ENCODE data around the gene ABCB8. TPM values are rescaled to one million over a fixed set of nuclear protein-coding genes. Genes with fewer than 3 reads are reported as not detected.
A peak's percentile ranks its signal among the peaks of the same experiment; 100 is the strongest.

ABCB8 gene
- total RNA-seq, 1 experiment from 2014 or later = 97.8 TPM

DNA sequence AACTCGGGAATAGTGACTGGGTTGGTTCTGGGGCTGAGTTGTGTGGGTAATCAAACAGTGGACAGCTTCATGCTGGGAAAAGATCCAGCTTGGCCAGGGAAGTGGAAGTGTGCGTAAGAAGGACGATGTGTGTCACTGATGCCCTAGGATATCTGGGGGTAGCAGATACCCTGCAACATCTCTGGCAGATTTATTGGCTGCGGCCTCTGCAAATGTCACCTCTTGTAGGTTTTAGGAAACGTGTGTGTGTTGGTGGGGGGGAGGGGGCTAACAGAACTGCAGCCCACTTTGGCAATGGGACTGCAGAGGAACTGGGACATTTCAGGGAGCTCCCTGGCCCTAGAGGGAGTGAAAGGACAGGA, 57.1 kb downstream of the ABCB8 start:
- DNase-seq (ENCODE audit: low spot score) = no peak

GRCh38 chr7:151085691-151086620, 57.7 kb downstream of the ABCB8 start, which contains the start of gene AGAP3:
TSS of gene AGAP3 (plus strand) at chr7:151086475. CDS start at chr7:151086742, 267 bp downstream.
- peak; percentile 97 for DNase-seq (ENCODE audit: low spot score)

GRCh38 chr7:151086802-151087244, 58.6 kb downstream of the ABCB8 start:
- DNase-seq (ENCODE audit: low spot score) = no peak

- DNase-seq (ENCODE audit: low spot score) = peak; percentile 79
These were observed 59.2 kb downstream of the ABCB8 start for GRCh38 chr7:151087245-151088018.

DNA sequence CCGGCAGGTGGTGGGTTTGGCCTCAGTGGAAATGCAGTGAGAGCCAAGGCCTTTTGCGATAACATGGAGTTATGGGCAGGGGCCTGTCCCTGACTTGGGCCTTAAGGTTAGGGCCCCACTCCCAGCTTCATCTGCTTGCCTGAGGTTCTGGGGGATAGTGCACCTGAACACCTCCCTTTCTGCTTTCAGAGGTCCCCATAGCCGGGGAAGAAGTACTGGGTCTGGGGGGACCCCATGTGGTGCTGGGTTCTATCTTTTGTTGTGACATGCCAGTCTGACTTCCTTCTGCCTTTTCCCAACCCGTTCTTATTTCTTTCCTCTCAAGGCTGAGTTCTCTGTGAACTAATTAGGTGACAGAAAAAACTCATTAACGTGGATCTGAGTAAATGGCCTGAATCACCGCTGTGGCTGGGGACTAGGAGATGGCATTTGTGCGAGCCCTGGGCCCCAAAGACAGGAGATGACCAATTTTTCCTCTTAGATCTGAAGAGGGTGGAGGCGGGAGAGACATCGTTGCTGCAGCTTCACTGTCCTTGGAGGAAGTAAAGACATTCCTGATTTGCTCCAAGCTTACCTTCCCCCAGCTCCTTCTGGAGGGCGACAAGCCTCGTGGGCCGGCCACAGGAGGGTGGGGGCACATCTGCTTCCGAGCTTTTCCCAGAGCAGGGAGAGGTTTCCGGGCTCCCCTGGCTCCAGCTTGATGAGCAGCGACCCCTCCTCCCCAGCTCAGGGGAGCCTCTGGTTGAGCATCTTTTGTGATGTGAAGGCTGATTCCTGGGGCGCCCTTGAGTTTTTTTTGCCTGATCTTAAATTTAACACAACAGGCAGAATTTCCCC, 60.0 kb downstream of the ABCB8 start:
- peak; percentile 63 for DNase-seq (ENCODE audit: low spot score)

DNA sequence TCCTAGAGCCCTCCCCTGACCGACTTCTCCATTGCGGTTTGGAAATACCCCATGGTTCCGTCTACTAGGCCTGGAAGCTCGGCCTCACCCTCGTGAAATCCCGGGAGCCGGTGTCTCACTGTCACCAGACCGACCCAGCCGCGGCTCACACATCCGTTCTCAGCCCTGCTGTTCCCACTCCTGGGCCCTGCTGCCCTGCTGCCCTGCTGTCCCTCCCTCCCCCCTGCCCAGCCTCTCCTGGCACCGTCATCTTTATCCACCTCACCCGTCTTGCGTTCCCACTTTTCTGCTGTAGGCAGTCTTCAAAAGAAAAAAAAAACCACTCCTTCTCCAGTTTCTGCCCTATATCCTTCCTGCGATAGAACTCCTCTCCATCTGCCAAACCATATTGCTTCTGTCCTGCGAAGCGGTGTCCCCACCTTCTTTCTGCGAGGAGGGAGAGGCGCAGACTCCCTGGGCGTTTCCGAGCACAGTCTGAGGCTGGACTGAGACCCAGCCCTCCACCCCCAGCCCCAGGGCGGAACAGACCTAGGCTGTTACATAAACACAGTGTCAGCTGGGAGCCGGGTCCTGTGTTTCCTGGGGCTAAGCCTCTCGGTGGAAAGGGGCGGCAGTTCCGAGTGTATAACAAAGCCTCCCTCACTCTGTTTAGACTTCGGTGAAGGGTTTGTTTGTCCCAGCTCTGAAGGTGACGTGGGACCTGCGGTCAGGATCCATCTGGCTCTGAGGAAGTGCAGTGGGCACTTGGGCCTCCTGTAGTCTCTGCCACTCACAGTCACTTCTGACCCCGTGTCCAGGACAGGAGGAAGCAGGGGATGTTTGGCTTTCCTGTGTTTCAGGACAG, 60.8 kb downstream of the ABCB8 start:
- peak; percentile 69 for DNase-seq (ENCODE audit: low spot score)

- DNase-seq (ENCODE audit: low spot score) = no peak
These were observed 61.9 kb downstream of the ABCB8 start for GRCh38 chr7:151089893-151090730.

GRCh38 chr7:151091003-151091402, 62.8 kb downstream of the ABCB8 start:
- DNase-seq (ENCODE audit: low spot score) = no peak

- peak; percentile 75 for DNase-seq (ENCODE audit: low spot score)
These were observed 63.2 kb downstream of the ABCB8 start for GRCh38 chr7:151091431-151091830.

DNA sequence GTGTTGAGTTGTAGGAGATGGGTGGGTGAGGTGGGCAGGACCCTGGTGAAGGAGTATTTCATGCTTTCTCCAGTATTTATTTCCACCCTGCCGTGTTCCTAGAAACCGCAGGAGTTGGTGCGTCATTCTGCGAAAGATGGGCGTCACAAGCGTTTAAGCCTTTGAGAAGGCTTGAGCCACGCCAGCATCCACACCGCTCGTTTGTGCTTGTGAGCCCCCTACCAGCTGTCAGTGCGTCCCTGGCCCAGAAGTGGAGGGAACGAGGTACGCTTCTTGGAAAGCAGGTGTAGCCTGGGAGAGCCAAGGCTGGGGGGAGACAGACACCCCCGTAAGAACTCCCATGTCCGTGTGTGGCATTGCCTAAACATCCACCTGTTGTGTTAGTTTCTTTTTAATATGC, 63.7 kb downstream of the ABCB8 start:
- no peak for DNase-seq (ENCODE audit: low spot score)

GRCh38 chr7:151093748-151094147, 65.5 kb downstream of the ABCB8 start:
- DNase-seq (ENCODE audit: low spot score) = no peak

DNA sequence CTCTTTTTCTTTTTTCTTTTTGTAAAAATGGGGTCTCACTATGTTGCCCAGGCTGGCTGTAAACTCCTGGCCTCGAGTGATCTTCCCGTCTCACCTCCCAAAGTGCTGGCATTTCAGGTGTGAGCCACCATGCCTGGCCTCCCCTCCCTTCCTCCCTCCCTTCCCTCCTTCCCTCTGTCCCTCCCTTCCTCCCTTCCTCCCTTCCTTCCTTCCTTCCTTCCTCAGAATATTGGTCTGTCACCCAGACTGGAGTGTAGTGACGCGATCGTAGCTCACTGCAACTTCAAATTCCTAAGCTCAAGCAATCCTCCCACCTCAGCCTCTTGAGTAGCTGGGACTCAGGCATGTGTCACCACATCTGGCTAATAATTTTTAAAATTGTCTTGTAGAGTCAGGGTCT, 66.4 kb downstream of the ABCB8 start:
- no peak for DNase-seq (ENCODE audit: low spot score)

- DNase-seq (ENCODE audit: low spot score) = no peak
These were observed 67.0 kb downstream of the ABCB8 start for GRCh38 chr7:151095123-151095797.

DNA sequence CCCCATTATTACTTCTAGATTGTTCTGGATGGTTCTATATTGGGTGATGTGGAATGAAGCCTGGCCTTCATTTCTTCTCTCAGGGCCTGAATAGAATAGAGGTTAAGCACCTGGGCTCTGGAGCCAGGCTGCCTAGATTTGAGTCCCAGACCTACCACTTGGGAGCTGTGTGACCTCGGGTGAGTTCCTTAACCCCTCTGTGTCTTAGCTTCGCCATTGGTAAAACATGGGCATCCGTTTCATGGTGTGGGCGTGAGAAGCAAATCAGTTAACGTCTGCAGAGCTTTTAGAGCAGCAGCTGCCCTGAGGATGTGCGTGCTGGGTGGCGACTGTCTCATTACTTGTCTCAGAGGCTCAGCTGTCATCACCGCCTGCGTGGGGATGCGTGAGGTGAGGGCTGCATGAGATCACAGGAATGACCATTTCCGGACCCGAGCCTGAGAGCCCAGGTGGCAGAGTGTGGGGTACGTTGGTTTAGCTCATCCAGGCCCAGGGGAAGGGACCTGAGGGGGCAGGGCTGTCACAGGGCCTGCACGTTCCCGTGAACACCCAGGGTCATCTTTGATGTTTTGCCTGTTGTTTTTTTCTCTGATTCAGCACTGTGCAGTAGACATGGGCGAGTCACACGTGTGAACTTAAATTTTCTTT, 67.7 kb downstream of the ABCB8 start:
- DNase-seq (ENCODE audit: low spot score) = no peak

Data from HT-29 (cell line).